NOMO-1 (cell line): ENCODE data around the gene MACO1.
"Not testable (repeated sequence)": the region's sequence is repeated elsewhere in the genome, so short reads cannot be mapped to it uniquely, and the experiment has no call there.

Experiments used
- DNase-seq, 2 experiments: peaks; one replicate each; lab custom pipeline; 2025; ENCODE audit not compliant: unreplicated experiment in 2 of 2; lab: John Stamatoyannopoulos, UW

MACO1 gene, protein sequence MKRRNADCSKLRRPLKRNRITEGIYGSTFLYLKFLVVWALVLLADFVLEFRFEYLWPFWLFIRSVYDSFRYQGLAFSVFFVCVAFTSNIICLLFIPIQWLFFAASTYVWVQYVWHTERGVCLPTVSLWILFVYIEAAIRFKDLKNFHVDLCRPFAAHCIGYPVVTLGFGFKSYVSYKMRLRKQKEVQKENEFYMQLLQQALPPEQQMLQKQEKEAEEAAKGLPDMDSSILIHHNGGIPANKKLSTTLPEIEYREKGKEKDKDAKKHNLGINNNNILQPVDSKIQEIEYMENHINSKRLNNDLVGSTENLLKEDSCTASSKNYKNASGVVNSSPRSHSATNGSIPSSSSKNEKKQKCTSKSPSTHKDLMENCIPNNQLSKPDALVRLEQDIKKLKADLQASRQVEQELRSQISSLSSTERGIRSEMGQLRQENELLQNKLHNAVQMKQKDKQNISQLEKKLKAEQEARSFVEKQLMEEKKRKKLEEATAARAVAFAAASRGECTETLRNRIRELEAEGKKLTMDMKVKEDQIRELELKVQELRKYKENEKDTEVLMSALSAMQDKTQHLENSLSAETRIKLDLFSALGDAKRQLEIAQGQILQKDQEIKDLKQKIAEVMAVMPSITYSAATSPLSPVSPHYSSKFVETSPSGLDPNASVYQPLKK

DNA sequence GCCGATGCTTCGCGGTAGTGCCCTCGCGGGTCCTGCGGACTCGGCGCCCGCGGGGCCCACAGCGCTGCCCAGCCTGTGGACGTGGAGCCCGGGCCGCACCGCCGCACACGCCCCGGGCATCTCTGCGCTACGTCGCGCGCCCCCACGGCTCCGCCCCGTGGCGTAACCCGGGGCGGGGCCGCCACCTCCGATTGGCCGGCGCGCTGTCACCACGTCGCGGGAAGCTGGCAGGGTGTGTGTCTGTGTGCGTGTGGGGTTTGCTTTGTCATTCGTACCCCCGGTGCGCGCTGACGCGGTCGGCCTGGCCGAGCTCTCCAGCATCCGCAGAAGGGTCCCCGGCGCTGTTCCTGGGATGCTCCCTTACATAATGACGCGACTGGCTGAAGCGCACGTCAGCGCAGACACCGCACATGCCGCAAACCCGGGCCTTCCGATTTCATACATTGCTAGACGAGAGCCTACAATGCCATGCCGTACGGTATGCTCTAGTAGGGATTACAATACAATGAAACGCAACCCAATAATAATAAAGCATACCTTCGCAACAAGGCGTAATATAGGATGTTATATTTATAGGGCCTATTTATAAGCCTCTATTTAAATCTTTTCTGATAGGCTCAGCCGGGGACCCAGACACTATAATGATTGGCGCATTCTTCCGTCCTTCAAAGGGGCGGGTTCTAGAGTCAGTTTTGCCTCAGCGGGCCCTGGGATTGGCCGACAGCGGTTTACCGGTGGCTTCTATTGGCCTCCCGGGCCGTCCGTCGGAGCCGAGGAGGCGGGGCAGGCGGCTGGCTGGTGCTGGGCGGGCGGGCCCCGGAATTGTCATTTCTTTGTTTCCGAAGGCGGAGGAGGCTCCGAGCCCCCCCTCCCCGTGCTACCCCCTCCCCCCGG lies at the start of gene MACO1:
MACO1 (plus strand) TSS at position 825 of the 894 bp plus-strand sequence. CDS start 202 bp downstream, outside the sequence.
- peak; percentile 93 to 98 for DNase-seq

- not testable (repeated sequence) for DNase-seq
Measured at GRCh38 chr1:25382543-25382942, 48.2 kb upstream of the MACO1 start.

- DNase-seq: not testable (repeated sequence)
Measured at GRCh38 chr1:25383090-25383489, 47.6 kb upstream of the MACO1 start.

DNA sequence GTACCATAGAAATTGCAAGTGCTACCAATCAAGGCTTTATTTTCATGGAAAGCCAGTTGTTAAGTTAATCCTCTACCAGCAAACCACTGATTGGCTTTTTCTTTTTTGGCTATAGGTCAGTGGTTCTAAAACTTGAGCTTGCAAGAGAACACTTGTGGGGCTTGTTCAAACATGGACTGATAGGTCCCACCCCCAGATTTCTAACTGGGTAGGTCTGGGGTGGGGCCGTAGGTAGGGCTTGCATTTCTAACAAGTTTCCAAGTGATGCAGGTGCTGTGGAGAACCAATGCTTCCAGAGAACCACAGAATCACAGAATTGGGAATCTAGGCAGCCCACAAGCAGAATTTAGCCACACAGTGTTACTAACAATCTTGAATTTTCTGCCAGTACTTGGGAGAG lies 46.8 kb upstream of the MACO1 start:
- DNase-seq: not testable (repeated sequence)

DNA sequence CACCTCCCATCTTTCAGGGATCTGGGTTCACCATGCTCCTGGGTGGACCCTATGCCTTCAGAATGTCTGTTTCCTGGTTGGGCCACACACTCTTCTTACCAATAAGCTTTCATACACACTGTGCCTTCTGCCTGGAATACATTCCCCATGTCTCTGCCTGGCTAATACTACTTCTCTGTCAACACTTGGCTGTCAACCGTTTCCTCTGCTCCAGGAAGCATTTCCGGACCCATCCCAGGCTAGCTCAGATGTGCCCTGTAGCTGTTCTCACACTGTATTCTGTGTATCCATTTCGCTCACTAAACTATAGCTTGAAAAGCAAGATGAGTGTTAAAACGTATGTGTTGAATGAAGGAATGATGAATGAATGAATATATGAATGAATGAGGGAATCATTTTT lies 43.6 kb upstream of the MACO1 start:
- not testable (repeated sequence) for DNase-seq

DNA sequence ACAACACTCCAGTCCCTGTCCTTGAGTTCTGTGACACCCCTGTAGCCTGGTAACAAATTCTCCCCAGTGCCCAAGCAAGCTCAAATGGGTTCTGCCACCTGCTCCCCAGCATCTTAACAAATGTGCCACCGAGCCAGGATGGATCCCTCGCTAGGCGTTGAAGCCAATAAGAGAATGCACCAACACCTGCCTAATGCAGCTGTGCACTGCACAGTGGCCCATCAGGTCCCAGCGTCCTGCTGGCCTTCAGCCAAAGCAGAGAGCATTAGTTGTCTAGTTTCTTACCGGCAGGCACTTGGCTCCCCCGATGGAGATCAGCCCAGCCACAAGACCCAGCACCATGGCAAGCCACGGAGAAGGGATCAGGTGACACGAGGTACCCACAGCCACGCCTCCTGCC lies 42.0 kb upstream of the MACO1 start:
- not testable (repeated sequence) for DNase-seq

GRCh38 chr1:25389721-25390120 lies 41.0 kb upstream of the MACO1 start:
- DNase-seq: not testable (repeated sequence)

- DNase-seq: no peak
Measured at GRCh38 chr1:25392841-25393240, 37.9 kb upstream of the MACO1 start.

- DNase-seq: not testable (repeated sequence)
Measured at GRCh38 chr1:25397549-25397948, 33.1 kb upstream of the MACO1 start.

- not testable (repeated sequence) for DNase-seq
Measured at GRCh38 chr1:25398079-25398478, 32.6 kb upstream of the MACO1 start.

DNA sequence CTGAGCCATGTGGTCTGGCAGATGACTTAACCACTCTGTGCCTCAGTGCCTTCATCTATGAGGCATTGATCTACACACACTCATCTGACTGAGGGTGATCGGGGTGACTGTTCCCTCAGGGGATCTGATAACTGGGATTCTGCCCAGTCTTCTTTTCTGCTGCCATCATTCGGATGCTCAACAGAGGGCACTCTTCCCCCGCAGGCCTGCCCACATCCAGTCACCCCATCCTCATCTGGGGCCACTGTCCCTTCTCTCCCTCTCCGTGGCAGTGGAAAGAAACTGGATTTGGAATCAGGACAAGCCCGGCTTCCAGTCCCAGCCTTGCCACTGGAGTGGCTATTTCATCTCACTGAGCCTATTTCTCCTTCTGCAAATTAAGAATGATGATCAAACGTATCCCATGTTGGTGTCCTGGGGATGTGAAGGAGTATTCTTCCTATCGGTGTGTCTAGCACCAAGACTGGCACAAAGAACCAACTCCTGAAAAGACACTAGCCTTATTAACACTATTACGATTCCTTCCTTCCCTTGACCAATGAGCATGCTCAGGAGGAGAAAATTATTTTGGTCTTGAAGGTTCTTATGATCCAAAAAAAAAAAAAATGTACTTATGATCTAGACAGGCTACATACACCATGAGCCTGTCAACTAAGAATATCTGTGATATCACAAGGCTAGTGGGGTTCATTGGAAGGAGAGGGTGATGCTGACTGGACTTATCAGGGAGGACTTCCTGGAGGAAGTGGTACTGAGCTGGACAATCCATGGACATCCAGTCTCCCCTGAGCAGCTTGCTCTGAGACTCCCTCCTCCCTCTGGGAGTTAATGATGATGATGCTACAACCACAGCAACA lies 27.5 kb upstream of the MACO1 start:
- DNase-seq: not testable (repeated sequence)

DNA sequence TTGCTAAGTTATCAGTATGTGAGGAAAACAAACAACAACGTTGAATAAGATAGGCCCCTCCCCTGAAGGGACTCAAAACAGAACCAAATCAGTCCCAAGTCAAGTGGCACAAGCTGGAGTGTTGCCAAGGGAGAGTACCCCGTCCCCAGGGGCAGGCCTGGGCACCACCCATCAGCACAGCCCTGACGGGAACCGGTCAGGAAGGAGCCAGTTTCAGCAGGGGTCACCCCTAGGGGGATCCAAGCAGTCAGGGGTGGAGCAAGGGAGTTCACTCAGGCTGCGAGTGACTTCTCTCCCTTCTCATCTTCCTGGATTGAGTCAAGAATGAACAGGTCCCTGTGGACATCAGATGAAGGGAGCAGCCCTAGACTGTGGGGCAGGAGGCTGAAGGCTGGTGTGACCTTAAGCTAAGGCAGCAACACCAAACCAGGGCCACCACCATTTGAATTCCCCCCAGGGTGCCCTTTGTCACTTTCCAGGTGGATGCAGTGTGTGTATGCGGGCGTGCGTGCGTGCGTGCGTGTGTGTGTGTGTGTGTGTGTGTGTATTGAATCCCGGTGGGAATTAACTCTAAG lies 24.9 kb upstream of the MACO1 start:
- not testable (repeated sequence) for DNase-seq

DNA sequence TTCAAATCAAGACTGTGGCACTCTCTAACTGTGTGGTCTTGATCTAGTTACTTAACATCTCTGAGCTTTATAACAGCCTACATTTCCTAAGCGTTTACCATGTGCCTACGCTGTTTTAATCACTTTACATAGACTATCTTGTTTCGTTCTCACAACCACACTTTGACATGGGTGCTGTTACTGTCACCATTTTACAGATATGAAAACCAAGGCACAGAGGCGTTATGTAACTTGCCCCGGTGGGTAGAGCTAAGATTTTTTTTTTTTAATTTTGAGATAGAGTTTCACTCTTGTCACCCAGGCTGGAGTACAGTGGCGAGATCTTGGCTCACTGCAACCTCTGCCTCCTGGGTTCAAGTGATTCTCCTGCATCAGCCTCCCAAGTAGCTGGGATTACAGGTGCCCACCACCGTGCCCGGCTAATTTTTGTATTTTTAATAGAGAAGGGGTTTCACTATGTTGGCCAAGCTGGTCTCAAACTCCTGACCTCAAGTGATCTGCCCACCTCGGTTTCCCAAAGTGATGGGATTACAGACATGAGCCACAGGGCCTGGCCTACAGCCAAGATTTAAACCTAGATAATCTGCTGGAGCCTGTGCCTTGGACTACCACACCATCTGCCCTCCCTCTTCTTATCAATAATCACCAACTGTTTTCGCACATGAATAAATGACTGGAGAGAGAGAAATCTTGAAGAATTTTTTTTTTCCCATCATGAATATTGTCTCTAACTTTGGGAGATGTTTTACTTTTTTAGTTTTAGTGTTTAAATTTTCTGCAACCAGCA lies 20.9 kb upstream of the MACO1 start:
- not testable (repeated sequence) for DNase-seq

DNA sequence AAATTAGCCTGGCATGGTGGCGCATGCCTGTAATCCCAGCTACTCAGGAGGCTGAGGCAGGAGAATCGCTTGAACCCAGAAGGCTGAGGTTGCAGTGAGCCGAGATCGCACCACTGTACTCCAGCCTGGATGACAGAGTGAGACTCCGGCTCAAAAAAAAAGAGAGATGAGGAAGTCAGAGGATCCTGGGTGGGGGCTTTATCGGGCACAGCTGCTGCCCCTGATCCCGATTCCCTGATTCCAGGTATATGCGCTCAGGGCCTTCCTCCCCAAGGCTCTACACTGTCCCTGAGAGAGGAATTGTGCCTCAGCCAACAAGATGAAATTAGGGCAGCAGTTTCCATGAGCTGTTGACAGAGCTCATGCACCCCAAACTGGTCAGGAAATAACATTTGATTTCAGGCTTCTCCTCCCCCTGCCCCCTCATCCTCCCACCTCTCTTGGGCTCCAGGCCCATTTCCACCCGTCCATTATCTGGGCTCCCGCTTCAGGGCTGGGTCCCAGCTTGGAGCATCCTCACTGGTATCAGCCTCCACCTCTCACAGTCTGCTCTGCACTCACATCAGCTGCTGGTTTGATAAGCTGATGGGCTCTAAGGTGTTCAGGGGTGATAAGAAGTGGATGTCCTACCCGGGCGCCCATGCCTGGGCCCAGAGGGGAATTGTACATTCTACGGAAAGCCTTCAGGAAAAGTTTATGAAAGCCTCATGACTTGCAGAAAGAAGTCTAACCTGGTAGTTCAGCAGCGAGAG lies 17.6 kb upstream of the MACO1 start:
- DNase-seq: not testable (repeated sequence)

DNA sequence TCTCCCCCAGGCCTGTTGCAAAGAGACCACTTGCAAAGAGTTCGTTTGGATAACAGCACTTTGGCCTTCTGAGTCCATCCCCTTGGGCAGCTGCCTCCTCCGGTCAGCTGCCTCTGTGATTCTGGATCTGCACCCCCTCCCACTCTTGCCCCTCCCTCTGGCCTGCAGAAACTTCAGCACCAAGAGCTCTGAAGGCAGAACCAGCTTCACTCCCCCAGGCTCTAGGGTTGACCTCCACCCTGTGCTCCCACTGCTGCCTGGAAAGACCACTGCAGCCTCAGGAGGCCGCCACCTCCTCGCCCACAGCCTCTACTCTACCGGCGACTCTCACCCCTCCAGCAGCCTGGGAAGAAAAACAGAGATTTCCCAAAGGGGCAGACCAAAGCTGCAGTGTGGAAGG lies 16.5 kb upstream of the MACO1 start:
- DNase-seq: not testable (repeated sequence)

DNA sequence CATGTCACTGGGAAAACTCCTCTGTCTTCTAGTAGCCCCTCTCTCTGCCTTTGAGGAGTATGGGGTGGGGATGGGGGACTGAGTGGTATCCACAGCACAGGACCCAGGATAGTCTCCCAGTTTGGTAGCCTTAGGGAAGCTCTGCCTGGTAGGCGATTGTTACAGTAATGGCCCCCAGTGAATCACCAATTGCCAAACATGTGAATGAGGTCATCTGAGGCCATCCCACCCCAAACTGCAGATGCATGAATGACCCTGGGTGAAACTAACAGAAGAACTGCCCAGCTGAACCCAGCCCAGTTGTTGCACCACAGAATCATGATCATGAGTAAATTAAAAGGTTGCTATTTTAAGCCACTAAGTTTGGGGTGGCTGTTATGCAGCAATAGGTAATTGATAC lies 16.1 kb upstream of the MACO1 start:
- peak in 1 of 2 experiments; percentile 32 for DNase-seq

DNA sequence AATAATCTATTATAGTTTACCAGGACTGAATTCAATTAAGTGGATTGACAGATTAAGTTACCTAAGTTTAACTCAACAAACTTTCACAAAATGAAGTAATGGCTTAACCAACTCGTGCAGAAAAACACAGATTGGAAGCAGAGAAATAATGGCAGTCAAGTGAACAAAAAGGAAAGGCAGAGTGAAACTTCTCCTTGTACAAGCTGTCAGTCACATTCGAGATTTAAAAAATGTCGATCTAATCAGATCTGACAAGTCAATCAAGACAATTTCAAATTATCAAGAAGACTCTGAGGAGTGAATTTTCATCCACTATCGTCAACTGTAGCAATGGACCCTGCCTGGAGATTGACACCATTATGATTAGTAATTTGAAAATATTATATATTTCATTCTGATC lies 13.4 kb upstream of the MACO1 start:
- DNase-seq: not testable (repeated sequence)

DNA sequence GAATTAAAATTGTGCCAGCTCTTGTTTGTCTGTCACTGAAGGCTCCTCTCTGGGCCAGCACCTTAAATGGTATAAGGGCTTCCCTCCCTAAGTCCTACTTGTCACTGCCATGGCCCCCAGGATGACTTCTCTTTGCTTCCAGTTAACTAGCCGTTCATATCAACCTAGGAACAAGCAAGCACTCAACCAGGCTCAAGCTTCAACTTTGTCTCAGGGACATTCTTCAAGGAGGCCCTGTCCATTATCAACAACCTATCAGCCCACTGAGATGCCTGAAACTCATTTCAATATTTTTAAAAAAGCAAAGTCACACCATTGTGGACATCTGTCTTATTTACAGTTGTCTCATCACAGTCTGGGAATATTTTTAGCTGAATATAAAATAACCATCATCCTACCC lies 11.4 kb upstream of the MACO1 start:
- DNase-seq: not testable (repeated sequence)
